GM15510 (cell line): ENCODE data around the gene TOM1L2.

ENCODE experiments used
- POLR2A ChIP-seq: IDR thresholded peaks from 3 replicates; pipeline ENCODE4 v1.6.1; 2011; ENCODE audit warnings: borderline replicate concordance; ENCODE audit not compliant: insufficient read length; ENCODE audit errors: extremely low read depth

TOM1L2 gene

GRCh38 chr17:17820463-17821158 lies 151.6 kb downstream of the TOM1L2 start:
- no peak for TF ChIP-seq POLR2A

DNA sequence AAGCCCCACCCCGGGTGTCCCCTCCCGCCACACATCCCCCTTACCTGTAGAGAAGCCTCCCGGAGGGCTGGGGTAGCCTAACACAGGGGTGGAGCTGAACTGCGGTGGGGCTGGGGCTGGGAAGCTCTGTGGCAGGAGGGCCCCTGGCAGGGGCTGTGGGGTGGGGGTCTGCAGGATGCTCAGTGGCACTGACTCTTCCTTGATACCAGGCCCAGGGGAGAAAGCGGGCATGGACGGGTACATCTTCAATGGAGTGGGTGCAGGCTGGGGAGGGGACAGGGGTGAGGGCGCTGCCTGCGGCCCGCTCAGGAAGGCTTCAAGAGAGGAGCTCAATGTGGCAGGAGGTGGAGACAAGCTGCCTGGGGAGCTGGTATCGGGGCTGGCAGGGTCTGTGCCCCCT lies 152.2 kb downstream of the TOM1L2 start:
- TF ChIP-seq POLR2A = no peak

- TF ChIP-seq POLR2A = no peak
Measured at GRCh38 chr17:17819561-17819995, 152.6 kb downstream of the TOM1L2 start.

DNA sequence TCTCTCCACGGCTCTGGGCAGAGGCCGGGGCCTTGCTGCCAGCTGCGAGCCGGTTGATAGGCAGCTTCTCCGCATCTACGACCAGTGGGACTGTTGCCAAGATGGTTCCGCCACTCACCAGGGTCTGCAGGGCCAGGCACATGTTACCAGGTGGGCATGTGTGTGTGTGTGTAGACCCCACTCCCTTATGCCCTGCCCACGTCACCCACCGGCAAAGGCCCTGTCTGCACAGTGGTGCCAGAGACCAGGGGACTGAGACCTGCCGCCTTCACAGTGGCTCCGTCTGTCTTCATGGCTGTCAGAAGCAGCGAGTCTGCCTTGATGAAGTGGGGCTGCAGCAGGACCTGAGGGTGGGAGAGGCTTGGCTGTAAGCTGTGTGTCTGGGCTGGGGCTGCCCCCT lies 153.1 kb downstream of the TOM1L2 start:
- no peak for TF ChIP-seq POLR2A

DNA sequence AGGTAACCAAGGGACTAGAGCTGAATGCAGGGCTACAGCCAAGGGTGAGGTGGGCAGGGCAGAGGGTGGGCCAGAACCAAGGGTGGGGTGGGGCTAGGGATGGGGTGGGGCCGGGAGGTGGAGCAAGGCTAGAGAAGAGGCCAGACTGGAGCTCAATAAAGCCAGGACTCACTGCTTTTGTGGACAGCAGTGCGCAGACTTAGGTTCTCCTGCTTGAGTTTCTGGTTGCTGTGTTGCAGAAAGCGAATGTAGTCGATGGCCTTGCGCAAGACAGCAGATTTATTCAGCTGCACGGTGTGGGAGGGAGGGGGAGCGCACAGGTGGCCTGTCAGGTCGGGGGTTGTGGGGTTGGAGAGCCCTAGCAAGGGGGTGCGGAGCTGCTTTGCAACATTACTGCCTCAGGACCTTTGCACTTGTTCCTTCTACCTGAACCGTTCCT lies 154.1 kb downstream of the TOM1L2 start:
- TF ChIP-seq POLR2A = no peak

GRCh38 chr17:17817552-17817947 lies 154.7 kb downstream of the TOM1L2 start:
- no peak for TF ChIP-seq POLR2A

DNA sequence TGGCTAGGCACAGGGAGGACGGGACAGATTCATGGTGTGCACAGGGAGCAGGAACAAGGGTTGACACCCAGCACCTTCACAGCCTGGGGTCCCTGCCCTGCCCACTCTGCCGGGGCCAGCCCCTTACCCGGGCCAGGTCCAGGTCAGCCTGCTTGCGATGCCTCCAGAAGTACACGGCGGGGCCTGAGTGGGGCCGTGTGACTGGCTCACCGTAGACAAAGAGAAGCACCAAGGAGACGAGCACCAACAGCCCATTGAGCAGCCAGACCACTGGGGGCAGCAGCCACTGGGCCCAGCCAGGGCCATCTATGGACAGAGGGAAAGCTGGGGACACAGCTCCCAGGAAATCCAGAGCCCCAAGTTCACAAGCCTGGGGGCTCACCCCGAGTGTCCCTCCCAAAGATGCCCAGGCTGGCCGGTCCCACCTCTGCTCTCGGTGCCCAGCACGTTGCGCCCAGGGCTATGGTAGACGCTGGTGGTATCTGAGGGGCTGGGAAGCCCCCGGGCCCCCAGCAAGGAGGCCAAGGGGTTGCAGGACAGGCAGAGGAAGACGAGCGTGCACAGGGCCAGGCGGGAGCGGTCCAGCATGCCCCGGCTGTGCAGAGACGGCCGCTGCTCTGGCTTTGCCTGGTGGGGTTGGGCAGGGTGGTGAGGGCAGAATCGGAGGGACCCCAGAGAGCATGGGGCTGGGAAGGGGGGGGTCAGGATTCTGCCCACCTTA lies 155.2 kb downstream of the TOM1L2 start:
- TF ChIP-seq POLR2A = no peak

- no peak for TF ChIP-seq POLR2A
Measured at GRCh38 chr17:17816240-17816814, 155.9 kb downstream of the TOM1L2 start.

GRCh38 chr17:17815436-17816200 lies 156.6 kb downstream of the TOM1L2 start:
- no peak for TF ChIP-seq POLR2A

- no peak for TF ChIP-seq POLR2A
Measured at GRCh38 chr17:17815062-17815406, 157.2 kb downstream of the TOM1L2 start.

DNA sequence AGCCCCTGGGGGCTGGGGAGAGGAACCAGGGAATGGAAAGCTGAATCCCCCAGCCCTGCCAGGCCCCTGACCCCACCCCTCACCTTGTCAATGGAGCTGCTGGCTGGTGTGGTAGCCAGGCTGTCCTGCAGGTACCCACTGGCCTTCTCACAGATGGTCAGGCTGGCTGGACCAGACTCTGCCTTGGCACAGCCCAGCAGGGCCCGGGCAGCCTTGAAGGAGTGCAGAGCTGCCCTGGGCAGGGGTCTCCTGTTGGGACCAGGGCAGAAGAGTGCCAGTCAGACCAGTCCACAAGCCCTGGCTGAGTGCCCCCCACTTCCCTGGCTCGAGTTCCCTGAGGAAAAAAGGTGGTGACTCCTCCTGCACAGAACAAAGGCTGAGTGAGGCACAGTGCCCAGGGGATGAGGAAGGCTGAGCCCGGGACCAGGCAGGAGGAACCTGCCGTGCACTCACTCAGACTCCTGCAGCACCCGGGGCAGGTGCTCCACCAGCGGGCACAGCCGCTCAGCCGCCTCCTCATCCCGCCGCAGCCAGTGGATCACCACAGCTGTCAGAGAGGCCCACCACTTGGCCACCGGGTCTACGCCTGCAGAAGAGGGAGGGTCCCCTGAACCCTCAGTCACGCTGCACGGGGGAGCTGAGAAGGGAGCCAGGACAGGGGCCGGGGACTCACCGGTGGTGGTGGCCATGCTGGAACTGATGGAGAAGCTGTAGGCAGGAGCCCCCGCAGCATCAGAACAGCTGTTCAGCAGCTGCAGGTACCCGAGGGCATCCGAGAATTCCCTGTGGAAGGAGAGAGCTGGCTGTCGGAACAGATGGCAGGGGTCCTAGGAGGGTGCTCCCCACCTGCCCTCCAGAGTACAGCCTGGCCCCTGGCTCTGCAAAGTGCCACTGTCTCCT lies 157.8 kb downstream of the TOM1L2 start:
- TF ChIP-seq POLR2A = no peak

DNA sequence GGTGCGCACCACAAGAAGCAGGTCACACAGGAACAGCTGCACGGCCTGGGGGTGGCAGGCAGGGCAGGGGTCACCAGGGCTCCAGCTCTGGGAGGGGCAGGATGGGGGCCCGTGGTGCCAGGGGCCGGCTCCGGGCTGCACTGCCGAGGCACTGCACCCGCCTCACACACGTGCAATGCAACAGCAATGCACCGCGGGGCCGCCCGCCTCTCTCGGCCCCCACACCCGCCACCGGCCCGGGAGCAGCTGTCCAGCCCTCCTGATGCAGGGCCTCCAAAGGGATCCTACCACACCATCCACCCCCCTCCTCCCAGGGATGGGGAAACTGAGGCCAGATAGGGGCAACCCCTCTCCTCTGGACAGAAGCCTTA lies 158.5 kb downstream of the TOM1L2 start:
- no peak for TF ChIP-seq POLR2A

DNA sequence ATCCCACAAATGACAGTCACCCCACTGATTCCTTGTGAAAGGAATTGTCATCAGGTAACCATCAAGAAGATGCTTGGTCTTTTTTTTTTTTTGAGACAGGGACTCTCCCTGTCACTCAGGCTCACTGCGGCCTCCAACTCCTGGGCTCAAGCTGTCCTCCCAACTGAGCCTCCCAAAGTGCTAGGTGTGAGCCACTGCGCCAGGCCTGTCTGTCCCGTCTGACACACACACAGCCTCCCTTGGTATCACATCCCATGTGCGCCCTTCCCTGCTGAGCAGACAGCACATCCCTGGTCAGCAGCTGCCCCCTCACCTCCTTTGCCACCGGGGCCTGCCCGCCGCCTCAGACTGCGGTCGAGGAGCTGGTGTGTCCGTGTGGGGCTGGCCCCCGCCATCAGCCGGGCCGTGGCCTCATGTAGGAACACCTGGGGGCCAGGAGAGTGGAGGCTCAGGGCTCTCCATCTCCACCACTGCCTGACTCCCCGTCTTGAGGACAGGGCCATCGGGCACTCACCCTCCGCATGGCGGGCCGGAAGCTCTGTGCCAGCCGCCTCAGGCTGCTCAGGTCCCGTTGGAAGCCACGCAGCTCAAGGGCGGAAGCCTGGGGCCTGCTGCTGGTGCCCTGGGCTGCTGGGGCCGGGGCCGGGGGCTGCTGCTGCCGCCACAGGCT lies 159.0 kb downstream of the TOM1L2 start:
- TF ChIP-seq POLR2A = peak; percentile 11
